NT2/D1 (cell line): ENCODE results near the gene USP17L13.
"Not testable (repeated sequence)": the region's sequence is repeated elsewhere in the genome, so short reads cannot be mapped to it uniquely, and the experiment has no call there.

Experiments used
- YY1 ChIP-seq: IDR thresholded peaks from 2 replicates; pipeline ENCODE4 v1.6.1; 2011; ENCODE audit not compliant: insufficient read length, insufficient read depth
- ZNF274 ChIP-seq: IDR thresholded peaks from 2 replicates; pipeline ENCODE4 v1.6.1; 2011; ENCODE audit warnings: mild to moderate bottlenecking, low read depth, low read length

DNA sequence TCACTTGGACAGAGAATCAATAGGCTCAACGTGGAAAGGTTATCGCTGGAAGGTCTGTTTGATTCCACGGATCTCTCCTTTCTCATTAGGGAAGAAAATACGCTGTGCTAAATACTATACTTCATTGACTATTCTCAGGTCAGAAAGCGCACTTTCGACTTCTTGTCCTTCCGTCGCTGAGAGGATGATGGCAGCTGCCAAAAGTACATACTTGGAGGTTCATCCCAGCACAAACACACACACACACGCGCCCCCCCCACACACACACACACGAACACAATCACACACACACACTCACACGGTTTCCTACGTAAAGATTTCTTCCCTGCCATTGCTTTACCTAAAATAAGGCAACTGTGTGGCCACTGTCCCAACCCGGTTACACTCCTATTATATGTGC is 10.0 kb upstream of the USP17L13 start:
- not testable (repeated sequence) for TF ChIP-seq YY1, ZNF274
